ENCODE measurements around the gene PRPH. TPM values are rescaled to one million over a fixed set of nuclear protein-coding genes. Genes with fewer than 3 reads are reported as not detected.

The PRPH gene
- polyA plus RNA-seq, 1 donor (not counting 4 experiments of a cell fraction or from before 2014, with no cell fraction given): 0.05 TPM

DNA sequence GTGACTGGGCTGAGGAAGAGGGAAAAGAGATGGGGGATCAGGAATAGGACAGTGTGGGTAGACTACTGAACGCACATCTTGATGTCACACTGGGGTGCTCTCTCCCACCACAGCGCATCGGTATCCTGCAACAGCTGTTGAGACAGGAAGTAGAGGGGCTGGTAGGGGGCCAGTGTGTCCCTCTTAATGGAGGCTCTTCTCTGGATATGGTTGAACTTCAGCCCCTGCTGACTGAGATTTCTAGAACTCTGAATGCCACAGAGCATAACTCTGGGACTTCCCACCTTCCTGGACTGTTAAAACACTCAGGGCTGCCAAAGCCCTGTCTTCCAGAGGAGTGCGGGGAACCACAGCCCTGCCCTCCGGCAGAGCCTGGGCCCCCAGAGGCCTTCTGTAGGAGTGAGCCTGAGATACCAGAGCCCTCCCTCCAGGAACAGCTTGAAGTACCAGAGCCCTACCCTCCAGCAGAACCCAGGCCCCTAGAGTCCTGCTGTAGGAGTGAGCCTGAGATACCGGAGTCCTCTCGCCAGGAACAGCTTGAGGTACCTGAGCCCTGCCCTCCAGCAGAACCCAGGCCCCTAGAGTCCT, 35.2 kb downstream of the PRPH start:
- no peak for TF ChIP-seq CTCF (optimal IDR thresholded peaks at IDR 0.05 in 1 of 3, IDR thresholded peaks at IDR 0.05 in 1 of 3, conservative IDR thresholded peaks at IDR 0.05 in 1 of 3; ENCODE audit: extremely low read depth in 1 of 3, insufficient read depth in 2 of 3, low read length in 3 of 3)
- no peak for TF ChIP-seq EZH2 (IDR thresholded peaks at IDR 0.05; ENCODE audit: low read length)
- Histone ChIP-seq H3K4me2 (ENCODE audit: control insufficient read depth, extremely low read depth, insufficient read depth, low read depth, low read length) (no peak overlapping the region), H3K4me3 (ENCODE audit: control insufficient read depth in 2 of 3, extremely low read depth in 1 of 3, insufficient read depth in 2 of 3, low read depth in 1 of 3, low read length in 3 of 3) (no peak overlapping the region), H3K9me1 (ENCODE audit: control insufficient read depth, extremely low read depth, insufficient read depth, low read length) (no peaks in the 10 kb centered on the region), H3K9ac (ENCODE audit: control insufficient read depth, extremely low read depth, insufficient read depth, low read length) (no peak overlapping the region), H3K27ac (ENCODE audit: control insufficient read depth, insufficient read depth, low read length) (no peak overlapping the region), H3K36me3 (ENCODE audit: control insufficient read depth in 2 of 2, extremely low read depth in 1 of 2, insufficient read depth in 2 of 2, low read length in 2 of 2) (peaks cover 2 to 26% of the 10 kb centered on the region in 2 experiments), H3K4me1 (ENCODE audit: control insufficient read depth, extremely low read depth, insufficient read depth, low read length) (peaks cover 5% of the 10 kb centered on the region), H3K9me3 (ENCODE audit: control insufficient read depth, low read depth, low read length) (no peaks in the 10 kb centered on the region), H4K20me1 (ENCODE audit: control insufficient read depth, extremely low read depth, insufficient read depth, low read length) (no peaks in the 10 kb centered on the region), H3K79me2 (ENCODE audit: control insufficient read depth, insufficient read depth, low read length) (no peaks in the 10 kb centered on the region), H2AFZ (ENCODE audit: control insufficient read depth, low read length) (no peak overlapping the region), H3K27me3 (ENCODE audit: control insufficient read depth, extremely low read depth, insufficient read depth, low read length) (no peaks in the 10 kb centered on the region)
- FAIRE-seq (no peak), DNase-seq (ENCODE audit: low read depth, low spot score) (no peak)
- dilution Hi-C loops (cut with MboI; ENCODE audit: extremely low pct_ligation_motif_present, low sequenced_read_pairs): no loop called here

DNA sequence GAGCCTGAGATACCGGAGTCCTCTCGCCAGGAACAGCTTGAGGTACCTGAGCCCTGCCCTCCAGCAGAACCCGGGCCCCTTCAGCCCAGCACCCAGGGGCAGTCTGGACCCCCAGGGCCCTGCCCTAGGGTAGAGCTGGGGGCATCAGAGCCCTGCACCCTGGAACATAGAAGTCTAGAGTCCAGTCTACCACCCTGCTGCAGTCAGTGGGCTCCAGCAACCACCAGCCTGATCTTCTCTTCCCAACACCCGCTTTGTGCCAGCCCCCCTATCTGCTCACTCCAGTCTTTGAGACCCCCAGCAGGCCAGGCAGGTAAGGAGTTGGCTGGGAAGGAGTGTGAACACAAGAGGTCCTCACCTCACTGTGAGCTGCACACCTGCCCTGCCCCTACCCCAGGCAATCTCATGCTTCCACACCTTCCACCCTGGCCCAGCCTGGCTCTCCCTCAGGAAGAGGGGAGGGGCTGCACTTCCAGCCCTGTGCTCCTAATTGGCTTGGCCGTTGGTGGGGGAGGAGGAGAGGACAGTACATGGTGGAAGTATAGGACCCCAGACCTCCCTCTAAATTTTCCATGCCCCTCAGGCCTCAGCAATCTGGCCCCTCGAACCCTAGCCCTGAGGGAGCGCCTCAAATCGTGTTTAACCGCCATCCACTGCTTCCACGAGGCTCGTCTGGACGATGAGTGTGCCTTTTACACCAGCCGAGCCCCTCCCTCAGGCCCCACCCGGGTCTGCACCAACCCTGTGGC, 35.9 kb downstream of the PRPH start:
- no peak for FAIRE-seq
- peaks cover 5% of the 10 kb centered on the region for H3K4me1 ChIP-seq (ENCODE audit: control insufficient read depth, extremely low read depth, insufficient read depth, low read length)
- dilution Hi-C loops (cut with MboI; ENCODE audit: extremely low pct_ligation_motif_present, low sequenced_read_pairs): no loop called here
- H4K20me1 ChIP-seq (ENCODE audit: control insufficient read depth, extremely low read depth, insufficient read depth, low read length): no peaks in the 10 kb centered on the region
- TF ChIP-seq EZH2 (IDR thresholded peaks at IDR 0.05; ENCODE audit: low read length) (no peak), CTCF (optimal IDR thresholded peaks at IDR 0.05 in 1 of 3, IDR thresholded peaks at IDR 0.05 in 1 of 3, conservative IDR thresholded peaks at IDR 0.05 in 1 of 3; ENCODE audit: extremely low read depth in 1 of 3, insufficient read depth in 2 of 3, low read length in 3 of 3) (no peak)
- no peak overlapping the region for H3K4me2 ChIP-seq (ENCODE audit: control insufficient read depth, extremely low read depth, insufficient read depth, low read depth, low read length)
- DNase-seq (ENCODE audit: low read depth, low spot score): no peak
- H3K9me1 ChIP-seq (ENCODE audit: control insufficient read depth, extremely low read depth, insufficient read depth, low read length): no peaks in the 10 kb centered on the region
- H3K27me3 ChIP-seq (ENCODE audit: control insufficient read depth, extremely low read depth, insufficient read depth, low read length): no peaks in the 10 kb centered on the region
- no peaks in the 10 kb centered on the region for H3K9me3 ChIP-seq (ENCODE audit: control insufficient read depth, low read depth, low read length)
- no peak overlapping the region for H3K9ac ChIP-seq (ENCODE audit: control insufficient read depth, extremely low read depth, insufficient read depth, low read length)
- no peak overlapping the region for H3K27ac ChIP-seq (ENCODE audit: control insufficient read depth, insufficient read depth, low read length)
- H3K36me3 ChIP-seq (ENCODE audit: control insufficient read depth in 2 of 2, extremely low read depth in 1 of 2, insufficient read depth in 2 of 2, low read length in 2 of 2): peaks cover 2 to 24% of the 10 kb centered on the region in 2 experiments
- H3K79me2 ChIP-seq (ENCODE audit: control insufficient read depth, insufficient read depth, low read length): no peaks in the 10 kb centered on the region
- no peak overlapping the region for H2AFZ ChIP-seq (ENCODE audit: control insufficient read depth, low read length)
- no peak overlapping the region for H3K4me3 ChIP-seq (ENCODE audit: control insufficient read depth in 2 of 3, extremely low read depth in 1 of 3, insufficient read depth in 2 of 3, low read depth in 1 of 3, low read length in 3 of 3)

Measured in keratinocyte (primary cell).